Subcutaneous adipose tissue (tissue), 4 donors: Measurements from ENCODE around the gene KRTAP19-1. TPM values are rescaled to one million over a fixed set of nuclear protein-coding genes. Genes with fewer than 3 reads are reported as not detected.

Experiments used
- CTCF ChIP-seq: fragments of 450-650 bp; IDR thresholded peaks from one replicate; pipeline ENCODE4 v1.5.1; 2016; ENCODE audit warnings: low read depth, mild to moderate bottlenecking, control low read depth, antibody characterized with exemption, moderate library complexity
- total RNA-seq, 4 donors: library from RNA; depleted of rRNA; stranded (reverse); fragments of >200 nt; gene quantifications; one replicate each; pipeline ENCODE4 v1.1.0, GENCODE V29; 2016

KRTAP19-1 gene
- total RNA-seq = not detected

- no peak for TF ChIP-seq CTCF
Measured at GRCh38 chr21:30480145-30480544, at the start of gene KRTAP19-1. TSS of gene KRTAP19-1 (minus strand) at chr21:30480367. CDS start at chr21:30480317, 50 bp downstream.

GRCh38 chr21:30518876-30519275 lies 38.7 kb upstream of the KRTAP19-1 start:
- no peak for TF ChIP-seq CTCF

- TF ChIP-seq CTCF = no peak
Measured at GRCh38 chr21:30515681-30516080, 35.5 kb upstream of the KRTAP19-1 start.

- TF ChIP-seq CTCF = no peak
Measured at GRCh38 chr21:30502041-30502440, 21.9 kb upstream of the KRTAP19-1 start, which contains the start of gene KRTAP19-5. TSS of gene KRTAP19-5 (minus strand) at chr21:30502141. CDS start at chr21:30502090, 51 bp downstream.

- no peak for TF ChIP-seq CTCF
Measured at GRCh38 chr21:30497065-30497464, 16.9 kb upstream of the KRTAP19-1 start, which contains the start of gene KRTAP19-4. TSS of gene KRTAP19-4 (minus strand) at chr21:30497165. CDS start at chr21:30497110, 55 bp downstream.

GRCh38 chr21:30491963-30492428 lies 11.8 kb upstream of the KRTAP19-1 start, which contains the start of gene KRTAP19-3:
TSS of gene KRTAP19-3 (minus strand) at chr21:30492013. CDS start at chr21:30491957, 56 bp downstream.
- TF ChIP-seq CTCF = no peak

- no peak for TF ChIP-seq CTCF
Measured at GRCh38 chr21:30487336-30487735, 7.2 kb upstream of the KRTAP19-1 start, which contains the start of gene KRTAP19-2. TSS of gene KRTAP19-2 (minus strand) at chr21:30487436. CDS start at chr21:30487348, 88 bp downstream.
